ENCODE data around the gene RNASEL.

The RNASEL gene

DNA sequence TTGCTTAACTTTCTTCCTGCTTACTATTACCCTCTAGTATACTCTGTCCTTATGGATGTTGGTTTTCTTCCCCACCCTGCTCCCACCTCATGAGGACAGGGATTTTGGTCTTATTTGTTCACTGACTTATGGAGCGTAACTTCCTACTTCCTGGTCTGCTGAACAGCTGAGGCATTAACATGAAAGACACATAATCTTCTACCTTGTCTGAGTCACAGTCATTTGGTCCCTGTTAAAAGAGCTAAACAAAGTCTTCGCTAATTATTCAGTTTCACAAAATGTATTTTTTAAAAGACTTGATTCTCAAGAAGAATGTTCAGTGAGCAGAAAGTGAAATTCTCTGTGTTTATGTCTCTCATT lies 18.5 kb downstream of the RNASEL start:
- TF ChIP-seq, protein P1, sequence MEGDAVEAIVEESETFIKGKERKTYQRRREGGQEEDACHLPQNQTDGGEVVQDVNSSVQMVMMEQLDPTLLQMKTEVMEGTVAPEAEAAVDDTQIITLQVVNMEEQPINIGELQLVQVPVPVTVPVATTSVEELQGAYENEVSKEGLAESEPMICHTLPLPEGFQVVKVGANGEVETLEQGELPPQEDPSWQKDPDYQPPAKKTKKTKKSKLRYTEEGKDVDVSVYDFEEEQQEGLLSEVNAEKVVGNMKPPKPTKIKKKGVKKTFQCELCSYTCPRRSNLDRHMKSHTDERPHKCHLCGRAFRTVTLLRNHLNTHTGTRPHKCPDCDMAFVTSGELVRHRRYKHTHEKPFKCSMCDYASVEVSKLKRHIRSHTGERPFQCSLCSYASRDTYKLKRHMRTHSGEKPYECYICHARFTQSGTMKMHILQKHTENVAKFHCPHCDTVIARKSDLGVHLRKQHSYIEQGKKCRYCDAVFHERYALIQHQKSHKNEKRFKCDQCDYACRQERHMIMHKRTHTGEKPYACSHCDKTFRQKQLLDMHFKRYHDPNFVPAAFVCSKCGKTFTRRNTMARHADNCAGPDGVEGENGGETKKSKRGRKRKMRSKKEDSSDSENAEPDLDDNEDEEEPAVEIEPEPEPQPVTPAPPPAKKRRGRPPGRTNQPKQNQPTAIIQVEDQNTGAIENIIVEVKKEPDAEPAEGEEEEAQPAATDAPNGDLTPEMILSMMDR (IDR thresholded peaks at IDR 0.05; ENCODE audit: borderline replicate concordance, insufficient read depth, low read depth, low read length): no peak
- H3K4me3 ChIP-seq (ENCODE audit: low read depth, low read length): no peak overlapping the region

DNA sequence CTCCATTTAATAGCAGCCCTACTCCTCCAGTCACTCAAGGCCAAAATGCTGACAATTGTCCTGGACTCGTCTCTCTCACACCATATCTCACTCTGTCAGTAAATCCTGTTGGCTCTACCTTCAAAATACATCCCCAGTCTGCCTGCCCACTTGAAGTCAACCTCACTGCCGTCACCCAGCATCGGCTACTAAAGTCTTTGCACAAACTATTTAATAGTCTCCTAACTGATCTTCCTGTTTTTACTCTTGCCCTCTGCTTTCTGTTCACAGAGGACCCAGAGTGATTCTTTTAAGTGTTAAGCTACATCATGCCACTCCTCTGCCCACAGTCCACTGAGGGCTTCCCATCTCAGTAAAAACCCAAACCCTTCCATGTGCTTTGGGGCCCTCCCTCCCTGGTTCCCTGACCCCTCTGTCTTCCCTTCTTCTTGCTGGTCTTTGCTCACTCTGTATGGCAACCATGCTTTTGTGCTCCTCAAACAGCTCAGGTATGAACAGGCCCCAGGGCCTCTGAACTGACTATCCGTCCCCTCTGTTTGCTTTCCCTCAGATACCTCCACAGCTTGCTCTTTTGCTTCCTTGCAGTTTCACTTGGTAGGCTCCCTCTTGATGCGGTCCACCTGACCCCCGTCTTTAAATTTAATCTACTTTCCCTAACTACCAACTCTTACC lies 19.0 kb downstream of the RNASEL start:
- TF ChIP-seq, protein P1 (IDR thresholded peaks at IDR 0.05; ENCODE audit: borderline replicate concordance, insufficient read depth, low read depth, low read length): no peak
- H3K4me3 ChIP-seq (ENCODE audit: low read depth, low read length): no peak overlapping the region

GRCh38 chr1:182568647-182569284 lies 20.3 kb downstream of the RNASEL start:
- TF ChIP-seq, protein P1 (IDR thresholded peaks at IDR 0.05; ENCODE audit: borderline replicate concordance, insufficient read depth, low read depth, low read length): no peak
- no peak overlapping the region for H3K4me3 ChIP-seq (ENCODE audit: low read depth, low read length)

- no peak overlapping the region for H3K4me3 ChIP-seq (ENCODE audit: low read depth, low read length)
- TF ChIP-seq, protein P1 (IDR thresholded peaks at IDR 0.05; ENCODE audit: borderline replicate concordance, insufficient read depth, low read depth, low read length): no peak
Observed at GRCh38 chr1:182567629-182568028, 21.4 kb downstream of the RNASEL start.

DNA sequence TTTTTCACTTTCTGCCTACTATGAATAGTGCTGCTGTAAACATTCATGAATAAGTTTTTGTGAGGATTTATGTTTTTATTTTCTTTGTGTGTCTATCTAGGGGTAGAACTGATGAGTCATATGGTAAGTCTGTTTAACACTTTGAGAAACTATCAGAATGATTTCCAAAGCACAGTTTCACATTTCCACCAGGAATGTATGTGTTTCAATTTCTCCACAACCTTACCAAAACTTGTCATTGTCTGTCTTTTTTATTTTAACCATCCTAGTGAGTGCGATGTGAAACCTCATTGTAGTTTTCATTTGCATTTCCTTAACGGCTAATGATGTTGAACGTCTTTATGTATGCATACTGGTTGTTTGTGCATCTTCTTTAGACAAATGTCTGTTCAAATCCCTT lies 23.5 kb downstream of the RNASEL start:
- TF ChIP-seq, protein P1 (IDR thresholded peaks at IDR 0.05; ENCODE audit: borderline replicate concordance, insufficient read depth, low read depth, low read length): no peak
- H3K4me3 ChIP-seq (ENCODE audit: low read depth, low read length): no peak overlapping the region

DNA sequence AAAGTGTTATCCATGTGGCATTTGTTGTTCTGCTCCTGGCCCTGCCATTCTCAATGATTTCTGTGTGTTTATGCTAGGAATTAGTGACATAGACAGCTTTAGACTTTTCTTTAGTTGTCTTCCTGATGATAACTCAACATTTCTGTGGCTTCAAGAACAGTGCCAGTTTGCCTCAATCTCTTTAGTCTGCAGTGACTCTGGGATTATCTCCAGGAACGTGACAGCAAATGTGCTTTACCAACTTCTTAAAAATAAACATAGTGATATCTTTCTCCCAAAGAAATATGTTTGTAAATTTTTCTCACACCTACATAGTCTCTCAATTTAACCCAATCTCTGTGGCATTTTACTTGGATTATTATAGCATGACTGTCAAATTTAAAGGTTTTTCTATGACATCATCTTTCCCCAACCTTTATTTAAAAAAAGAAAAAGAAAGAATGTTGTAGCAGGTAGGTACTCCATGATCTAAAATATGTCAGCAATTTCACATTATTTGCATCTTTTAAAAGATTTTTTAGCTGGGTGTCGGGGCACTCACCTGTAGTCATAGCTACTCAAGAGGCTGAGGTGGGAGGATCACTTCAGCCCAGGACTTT lies 24.6 kb downstream of the RNASEL start:
- H3K4me3 ChIP-seq (ENCODE audit: low read depth, low read length): no peak overlapping the region
- TF ChIP-seq, protein P1 (IDR thresholded peaks at IDR 0.05; ENCODE audit: borderline replicate concordance, insufficient read depth, low read depth, low read length): no peak

GRCh38 chr1:182563095-182563494 lies 26.0 kb downstream of the RNASEL start:
- TF ChIP-seq, protein P1 (IDR thresholded peaks at IDR 0.05; ENCODE audit: borderline replicate concordance, insufficient read depth, low read depth, low read length): no peak
- H3K4me3 ChIP-seq (ENCODE audit: low read depth, low read length): no peak overlapping the region
